ENCODE data around the gene RBM17. TPM values are rescaled to one million over a fixed set of nuclear protein-coding genes. Genes with fewer than 3 reads are reported as not detected.

Gene RBM17
- total RNA-seq, 2 donors from 2014 or later = 156 to 200 TPM

Other genes starting within 250 kb of the RBM17 start
- 1 to 10 TPM; 3.9 to 5.8 TPM for gene ANKRD16, start 199.1 kb upstream of the RBM17 start, total RNA-seq
- gene FBH1, start 198.8 kb upstream of the RBM17 start, total RNA-seq = 10 to 100 TPM; 51.0 to 53.6 TPM
- 10 to 100 TPM; 23.7 to 30.0 TPM for gene IL15RA, start 111.5 kb upstream of the RBM17 start, total RNA-seq
- gene IL2RA, start 26.7 kb upstream of the RBM17 start, total RNA-seq = 1,000 to 10,000 TPM in 1 of 2 donors, 100 to 1,000 TPM in 1; 848 to 1,110 TPM
- 100 to 1,000 TPM; 120 to 153 TPM for gene PFKFB3, start 113.9 kb downstream of the RBM17 start, total RNA-seq

Data from activated T-cell treated with anti-CD3 and anti-CD28 coated beads, Interleukin-2, amount 50 U/mL, for 72 hours (primary cell).